Small intestine (tissue), 7 donors: ENCODE data around the gene HSPB7. TPM values are rescaled to one million over a fixed set of nuclear protein-coding genes. Genes with fewer than 3 reads are reported as not detected.
"Not testable (repeated sequence)": the region's sequence is repeated elsewhere in the genome, so short reads cannot be mapped to it uniquely, and the experiment has no call there.

Experiments used
- DNase-seq, 2 donors: peaks; one replicate each; pipeline versions ENCODE4 v3.0.0 to v3.0.0-alpha.2; 2013
- FAIRE-seq: peaks from 2 replicates; lab custom pipeline; 2012; peaks lifted over from hg19 to GRCh38; lab: Jason Lieb, UNC
- H3K27ac ChIP-seq, 3 donors: one replicate each; pipeline ENCODE4 v1.5.1; 2013; ENCODE audit warnings: low read length in 2 of 3, mild to moderate bottlenecking in 2 of 3, control low read depth in 1 of 3, inconsistent platforms in 1 of 3, low read depth in 1 of 3, moderate library complexity in 1 of 3
- H3K27me3 ChIP-seq, 3 donors: one replicate each; pipeline ENCODE4 v1.6.1; 2013; ENCODE audit warnings: low read length in 3 of 3, inconsistent platforms in 1 of 3; ENCODE audit not compliant: control insufficient read depth in 3 of 3, insufficient read depth in 3 of 3
- H3K36me3 ChIP-seq, 3 donors: one replicate each; pipeline ENCODE4 v1.6.1; 2013; ENCODE audit warnings: low read length in 3 of 3, inconsistent platforms in 1 of 3, low read depth in 1 of 3, mild to moderate bottlenecking in 1 of 3, moderate library complexity in 1 of 3; ENCODE audit not compliant: control insufficient read depth in 3 of 3, insufficient read depth in 2 of 3
- H3K4me1 ChIP-seq, 3 donors: one replicate each; pipeline ENCODE4 v1.6.1; 2013; ENCODE audit warnings: low read length in 2 of 3, inconsistent platforms in 1 of 3, low read depth in 1 of 3, mild to moderate bottlenecking in 1 of 3, moderate library complexity in 1 of 3; ENCODE audit not compliant: control insufficient read depth in 3 of 3, insufficient read depth in 2 of 3
- H3K4me3 ChIP-seq, 3 donors: one replicate each; pipeline ENCODE4 v1.5.1; 2013; ENCODE audit warnings: low read length in 3 of 3, control low read depth in 1 of 3, inconsistent platforms in 1 of 3, low read depth in 1 of 3, mild to moderate bottlenecking in 1 of 3, moderate library complexity in 1 of 3
- H3K9me3 ChIP-seq, 2 donors: one replicate each; pipeline ENCODE4 v1.6.1; 2013; ENCODE audit warnings: low read depth in 1 of 2, low read length in 1 of 2; ENCODE audit not compliant: control insufficient read depth in 2 of 2, insufficient read depth in 1 of 2
- WGBS, 3 donors: extraction: QIAGEN DNeasy Blood & Tissue Kit; methylation state at CpG; one replicate each; pipeline ENCODE4 v1.1.7; 2013; 5-methylcytosine and 5-hydroxymethylcytosine counted together
- polyA plus RNA-seq, 4 donors: library from polyadenylated mRNA; stranded (reverse) in 3 of 4; unstranded in 1 of 4; fragments of 200-250 nt in 3 of 4; fragments of 120-200 nt in 1 of 4; gene quantifications; one replicate each; pipeline versions ENCODE4 v1.2.1 to v1.2.3, GENCODE V29; 2013
- donor health status: healthy with polysubstance abuse.
- donor health status: control.
- donor health status: control.
- donor health status: Bipolar disorder and iron deficiency.
- donor health status: healthy.

The HSPB7 gene
- polyA plus RNA-seq, 4 donors: 1.1 to 63.5 (median 14.1) TPM

GRCh38 chr1:15992187-15992553 lies 25.7 kb downstream of the HSPB7 start:
- no peak for DNase-seq
- 88 to 92% (median 92%) methylated on average over 7 of the region's 7 CpGs for WGBS, 3 donors
- Histone ChIP-seq H3K27ac (no peak overlapping the region), H3K4me1 (no peaks in the 10 kb centered on the region), H3K9me3 (no peaks in the 10 kb centered on the region), H3K4me3 (no peak overlapping the region), H3K27me3 (no peaks in the 10 kb centered on the region), H3K36me3 (no peaks in the 10 kb centered on the region)
- FAIRE-seq: no peak

GRCh38 chr1:15991427-15992186 lies 26.2 kb downstream of the HSPB7 start:
- FAIRE-seq: no peak
- Histone ChIP-seq H3K27ac (no peak overlapping the region), H3K9me3 (no peaks in the 10 kb centered on the region), H3K27me3 (no peaks in the 10 kb centered on the region), H3K4me1 (no peaks in the 10 kb centered on the region), H3K4me3 (no peak overlapping the region), H3K36me3 (no peaks in the 10 kb centered on the region)
- WGBS, 3 donors: 79 to 87% (median 80%) methylated on average over 11 of the region's 11 CpGs
- no peak for DNase-seq

- Histone ChIP-seq H3K27me3 (no peaks in the 10 kb centered on the region), H3K27ac (no peak overlapping the region), H3K9me3 (no peaks in the 10 kb centered on the region), H3K36me3 (no peaks in the 10 kb centered on the region), H3K4me1 (no peaks in the 10 kb centered on the region), H3K4me3 (no peak overlapping the region)
- no peak for FAIRE-seq
- no peak for DNase-seq
- 48 to 74% (median 58%) methylated on average over 9 of the region's 9 CpGs for WGBS, 3 donors
These were observed 28.1 kb downstream of the HSPB7 start for GRCh38 chr1:15989776-15990175.

GRCh38 chr1:15988856-15989736 lies 28.7 kb downstream of the HSPB7 start:
- Histone ChIP-seq H3K4me3 (no peak overlapping the region), H3K9me3 (no peaks in the 10 kb centered on the region), H3K27ac (no peak overlapping the region), H3K4me1 (no peaks in the 10 kb centered on the region), H3K27me3 (no peaks in the 10 kb centered on the region), H3K36me3 (no peaks in the 10 kb centered on the region)
- DNase-seq (no peak), FAIRE-seq (no peak)
- WGBS, 3 donors: 82 to 83% (median 82%) methylated on average over 11 to 13 of the region's 13 CpGs

- H3K36me3 ChIP-seq: no peaks in the 10 kb centered on the region
- FAIRE-seq (no peak), DNase-seq (no peak)
- no peak overlapping the region for H3K27ac ChIP-seq
- H3K27me3 ChIP-seq: no peaks in the 10 kb centered on the region
- no peak overlapping the region for H3K4me3 ChIP-seq
- peaks cover 0 to 10% of the 10 kb centered on the region in 2 donors for H3K9me3 ChIP-seq
- no peaks in the 10 kb centered on the region for H3K4me1 ChIP-seq
- WGBS, 3 donors: 41 to 51% (median 41%) methylated on average over 5 of the region's 5 CpGs
These were observed 32.1 kb downstream of the HSPB7 start for GRCh38 chr1:15985611-15986297.

GRCh38 chr1:15983275-15983674 lies 34.6 kb downstream of the HSPB7 start:
- no peak overlapping the region for H3K4me3 ChIP-seq
- no peak overlapping the region for H3K27ac ChIP-seq
- H3K27me3 ChIP-seq: no peaks in the 10 kb centered on the region
- FAIRE-seq: no peak
- WGBS, 3 donors: 27 to 42% (median 35%) methylated on average over 1 of the region's 1 CpG
- H3K36me3 ChIP-seq: no peaks in the 10 kb centered on the region
- no peaks in the 10 kb centered on the region for H3K4me1 ChIP-seq
- H3K9me3 ChIP-seq: peaks cover 0 to 10% of the 10 kb centered on the region in 2 donors
- DNase-seq: no peak

GRCh38 chr1:15981679-15982078 lies 36.2 kb downstream of the HSPB7 start:
- FAIRE-seq: no peak
- H3K27ac ChIP-seq: no peak overlapping the region
- DNase-seq: no peak
- no peaks in the 10 kb centered on the region for H3K4me1 ChIP-seq
- H3K27me3 ChIP-seq: no peaks in the 10 kb centered on the region
- 80 to 89% (median 85%) methylated on average over 3 of the region's 3 CpGs for WGBS, 3 donors
- no peaks in the 10 kb centered on the region for H3K36me3 ChIP-seq
- peaks cover 0 to 10% of the 10 kb centered on the region in 2 donors for H3K9me3 ChIP-seq
- no peak overlapping the region for H3K4me3 ChIP-seq

- not testable (repeated sequence) for FAIRE-seq, H3K9me3 ChIP-seq, H3K36me3 ChIP-seq, H3K27ac ChIP-seq, DNase-seq, H3K4me1 ChIP-seq, H3K4me3 ChIP-seq, H3K27me3 ChIP-seq
- WGBS, 3 donors: 94 to 97% (median 95%) methylated on average over 4 of the region's 4 CpGs
These were observed 39.9 kb downstream of the HSPB7 start for GRCh38 chr1:15977947-15978346.
